ENCODE data around the gene TXNDC16.
"Not testable (repeated sequence)": the region's sequence is repeated elsewhere in the genome, so short reads cannot be mapped to it uniquely, and the experiment has no call there.

The TXNDC16 gene

GRCh38 chr14:52552063-52552988 lies at the start of gene TXNDC16, which contains the start of gene GPR137C:
TSS of gene TXNDC16 (minus strand) at chr14:52552505. CDS start at chr14:52543557, 8,948 bp downstream.
TSS of gene GPR137C (plus strand) at chr14:52552836. CDS start at chr14:52553148, 312 bp downstream.
- peak; percentile 99 to 100 for DNase-seq

- no peak for DNase-seq
These were observed 47.7 kb upstream of the TXNDC16 start for GRCh38 chr14:52599974-52600373.

- DNase-seq: no peak
These were observed 46.3 kb upstream of the TXNDC16 start for GRCh38 chr14:52598568-52598967.

- DNase-seq: no peak
These were observed 44.6 kb upstream of the TXNDC16 start for GRCh38 chr14:52596861-52597260.

GRCh38 chr14:52596320-52596719 lies 44.0 kb upstream of the TXNDC16 start:
- DNase-seq: no peak

- DNase-seq: no peak
These were observed 38.0 kb upstream of the TXNDC16 start for GRCh38 chr14:52590318-52590717.

GRCh38 chr14:52589646-52590045 lies 37.3 kb upstream of the TXNDC16 start:
- DNase-seq: no peak

- DNase-seq: no peak
These were observed 31.2 kb upstream of the TXNDC16 start for GRCh38 chr14:52583544-52583943.

GRCh38 chr14:52575858-52576257 lies 23.6 kb upstream of the TXNDC16 start:
- no peak for DNase-seq

GRCh38 chr14:52568454-52568853 lies 16.1 kb upstream of the TXNDC16 start:
- not testable (repeated sequence) for DNase-seq

- no peak for DNase-seq
These were observed 10.8 kb upstream of the TXNDC16 start for GRCh38 chr14:52563120-52563519.

GRCh38 chr14:52558688-52559087 lies 6.4 kb upstream of the TXNDC16 start:
- DNase-seq: no peak

GRCh38 chr14:52553671-52554575 lies 1.6 kb upstream of the TXNDC16 start:
- peak; percentile 87 to 90 for DNase-seq

- peak; percentile 44 for DNase-seq
These were observed 831 bp upstream of the TXNDC16 start for GRCh38 chr14:52553002-52553670.

- DNase-seq: peak; percentile 18 to 51
These were observed 626 bp downstream of the TXNDC16 start for GRCh38 chr14:52551696-52552062.

- DNase-seq: no peak
These were observed 1.1 kb downstream of the TXNDC16 start for GRCh38 chr14:52551205-52551604.

- no peak for DNase-seq
These were observed 1.6 kb downstream of the TXNDC16 start for GRCh38 chr14:52550661-52551060.

GRCh38 chr14:52547526-52547925 lies 4.8 kb downstream of the TXNDC16 start:
- no peak for DNase-seq

GRCh38 chr14:52547027-52547426 lies 5.3 kb downstream of the TXNDC16 start:
- DNase-seq: no peak

- no peak for DNase-seq
These were observed 6.0 kb downstream of the TXNDC16 start for GRCh38 chr14:52546318-52546670.

GRCh38 chr14:52545584-52546317 lies 6.6 kb downstream of the TXNDC16 start:
- DNase-seq: no peak

- DNase-seq: no peak
These were observed 13.7 kb downstream of the TXNDC16 start for GRCh38 chr14:52538623-52539022.

Measured in NCI-H2081 (cell line).